ENCODE measurements around the gene GMPR2.

The GMPR2 gene

DNA sequence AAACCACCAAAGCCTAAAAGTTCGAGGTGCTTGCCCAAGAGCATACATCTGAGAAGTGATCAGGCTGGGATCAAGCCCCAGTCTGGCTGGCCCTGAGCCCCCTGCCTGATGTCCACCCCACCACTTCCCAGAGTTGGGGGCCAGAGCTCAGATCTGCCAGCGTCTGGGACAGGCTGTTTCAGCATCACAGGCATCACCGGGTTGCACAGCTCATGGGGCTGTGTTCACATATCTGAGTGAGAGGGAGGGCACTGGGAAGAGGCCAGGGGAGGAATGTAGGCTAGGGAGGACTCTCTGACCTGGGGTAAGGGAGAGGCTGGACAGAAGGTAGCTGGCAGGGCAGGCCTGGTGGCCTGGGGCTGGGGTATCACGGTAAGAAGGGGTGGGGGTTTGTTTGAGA lies 24.2 kb downstream of the GMPR2 start:
- DNase-seq (ENCODE audit: insufficient read length, low spot score) (no peak), FAIRE-seq (no peak)
- TF ChIP-seq POLR2A (IDR thresholded peaks at IDR 0.05; ENCODE audit: low read depth, low read length), result no peak
- no peak for TF ChIP-seq SPI1 (IDR thresholded peaks at IDR 0.05; ENCODE audit: low read depth, low read length)
- TF ChIP-seq TAF1 (IDR thresholded peaks at IDR 0.05; ENCODE audit: low read depth, low read length), result no peak
- no peak for TF ChIP-seq POLR2AphosphoS5 (IDR thresholded peaks at IDR 0.05; ENCODE audit: low read depth, low read length)
- no peak for TF ChIP-seq PAX5 (IDR thresholded peaks at IDR 0.05; ENCODE audit: insufficient read depth, low read length, severe bottlenecking)

DNA sequence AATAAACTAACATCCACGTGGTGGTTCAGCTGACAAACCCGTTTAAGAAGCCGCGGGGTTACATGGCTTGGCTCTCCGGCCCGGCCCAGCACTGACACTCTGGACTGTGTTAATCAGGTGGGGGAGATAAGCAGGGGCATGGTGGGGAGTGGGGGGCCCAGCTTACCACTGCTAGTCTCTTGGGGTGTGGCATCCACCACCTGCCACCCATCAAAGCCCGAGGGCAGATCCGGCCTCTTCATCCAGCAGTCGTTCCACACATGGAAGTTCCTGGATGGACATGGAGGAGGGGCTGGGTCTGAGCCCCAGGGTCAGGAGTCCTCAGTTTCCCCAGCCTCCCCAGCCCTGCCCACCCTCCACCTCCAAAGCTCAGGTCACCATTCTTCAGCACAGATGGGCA lies 25.4 kb downstream of the GMPR2 start:
- DNase-seq (ENCODE audit: insufficient read length, low spot score) (no peak), FAIRE-seq (no peak)
- TF ChIP-seq PAX5 (IDR thresholded peaks at IDR 0.05; ENCODE audit: insufficient read depth, low read length, severe bottlenecking) (no peak), TAF1 (IDR thresholded peaks at IDR 0.05; ENCODE audit: low read depth, low read length) (no peak), POU2F2 (IDR thresholded peaks at IDR 0.05; ENCODE audit: low read depth, low read length) (no peak), POLR2AphosphoS5 (IDR thresholded peaks at IDR 0.05; ENCODE audit: low read depth, low read length) (no peak), POLR2A (IDR thresholded peaks at IDR 0.05; ENCODE audit: low read depth, low read length) (no peak), SPI1 (IDR thresholded peaks at IDR 0.05; ENCODE audit: low read depth, low read length) (no peak)

DNA sequence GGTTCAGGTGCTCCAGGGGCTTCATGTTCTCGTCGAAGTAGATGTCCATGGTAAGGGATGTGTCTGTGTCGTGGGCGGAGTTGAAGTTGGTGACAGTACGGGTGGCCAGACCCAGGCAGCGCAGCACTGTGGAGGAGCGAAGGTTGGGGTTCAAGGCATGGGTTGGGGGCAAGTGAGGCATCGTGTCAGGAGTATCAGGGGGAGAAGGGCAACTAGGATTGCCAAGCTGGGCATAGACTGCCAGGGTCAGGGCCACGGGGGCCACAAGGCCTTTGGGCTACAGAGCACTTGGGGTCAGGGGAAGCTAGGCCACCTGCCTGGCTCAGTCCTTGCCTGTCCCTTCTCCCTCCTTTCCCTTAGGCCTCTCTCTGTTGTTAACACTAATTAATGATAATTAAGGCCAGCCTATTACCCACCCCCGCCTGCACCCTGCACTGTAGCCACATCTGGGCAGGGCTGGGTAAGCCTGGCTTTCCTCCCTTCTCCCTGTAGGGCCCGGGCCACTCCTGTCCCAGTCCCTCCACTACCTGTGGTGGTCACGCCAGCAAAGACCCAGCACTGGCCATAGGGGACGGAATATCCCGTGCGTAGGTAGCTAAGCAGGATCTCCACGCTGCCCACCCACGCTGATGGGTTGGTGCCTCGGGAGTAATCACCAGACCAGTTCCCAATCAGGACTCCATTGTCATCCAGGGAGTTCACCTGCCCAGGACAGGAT lies 26.0 kb downstream of the GMPR2 start:
- FAIRE-seq, result no peak
- no peak for DNase-seq (ENCODE audit: insufficient read length, low spot score)
- TF ChIP-seq POLR2A (IDR thresholded peaks at IDR 0.05; ENCODE audit: low read depth, low read length), result no peak

DNA sequence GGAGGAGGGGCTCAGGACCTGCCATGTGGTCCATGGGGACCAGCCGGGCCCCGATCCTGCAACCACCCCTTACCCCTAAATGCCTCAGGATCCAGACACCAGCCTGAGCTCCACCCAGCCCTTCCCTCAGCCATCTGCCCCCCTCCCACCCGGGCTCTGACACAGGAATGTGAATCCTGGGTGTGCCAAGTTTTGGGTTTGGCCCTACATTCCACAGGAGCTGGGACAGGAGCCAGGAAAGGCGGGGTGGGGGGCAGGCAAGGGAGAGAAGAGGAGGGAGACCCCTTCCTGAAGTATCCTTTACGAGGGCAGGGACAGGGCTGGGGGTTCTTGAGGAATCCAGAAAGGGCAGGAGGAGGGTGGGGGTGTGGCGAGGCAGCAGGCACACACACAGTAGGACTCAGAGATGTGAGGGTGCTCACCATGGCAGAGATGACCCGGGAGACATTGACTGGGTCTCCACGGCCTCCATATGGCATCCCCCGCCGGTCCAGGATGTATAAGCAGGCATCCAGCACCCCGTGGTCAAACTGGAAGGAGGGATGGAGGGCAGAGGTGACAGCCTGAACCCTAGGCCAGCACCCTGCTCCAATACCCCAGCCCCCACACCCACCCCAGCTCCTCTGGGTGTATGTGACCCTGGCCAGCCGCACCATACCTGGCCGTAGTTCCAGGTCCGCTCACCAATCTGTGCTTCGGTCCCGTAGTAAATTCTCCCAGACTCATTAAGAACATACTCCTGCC lies 26.7 kb downstream of the GMPR2 start:
- DNase-seq (ENCODE audit: insufficient read length, low spot score) (no peak), FAIRE-seq (no peak)
- TF ChIP-seq POU2F2 (IDR thresholded peaks at IDR 0.05; ENCODE audit: low read depth, low read length) (no peak), TAF1 (IDR thresholded peaks at IDR 0.05; ENCODE audit: low read depth, low read length) (no peak), PAX5 (IDR thresholded peaks at IDR 0.05; ENCODE audit: insufficient read depth, low read length, severe bottlenecking) (no peak), POLR2A (IDR thresholded peaks at IDR 0.05; ENCODE audit: low read depth, low read length) (no peak), POLR2AphosphoS5 (IDR thresholded peaks at IDR 0.05; ENCODE audit: low read depth, low read length) (no peak), SPI1 (IDR thresholded peaks at IDR 0.05; ENCODE audit: low read depth, low read length) (no peak)

DNA sequence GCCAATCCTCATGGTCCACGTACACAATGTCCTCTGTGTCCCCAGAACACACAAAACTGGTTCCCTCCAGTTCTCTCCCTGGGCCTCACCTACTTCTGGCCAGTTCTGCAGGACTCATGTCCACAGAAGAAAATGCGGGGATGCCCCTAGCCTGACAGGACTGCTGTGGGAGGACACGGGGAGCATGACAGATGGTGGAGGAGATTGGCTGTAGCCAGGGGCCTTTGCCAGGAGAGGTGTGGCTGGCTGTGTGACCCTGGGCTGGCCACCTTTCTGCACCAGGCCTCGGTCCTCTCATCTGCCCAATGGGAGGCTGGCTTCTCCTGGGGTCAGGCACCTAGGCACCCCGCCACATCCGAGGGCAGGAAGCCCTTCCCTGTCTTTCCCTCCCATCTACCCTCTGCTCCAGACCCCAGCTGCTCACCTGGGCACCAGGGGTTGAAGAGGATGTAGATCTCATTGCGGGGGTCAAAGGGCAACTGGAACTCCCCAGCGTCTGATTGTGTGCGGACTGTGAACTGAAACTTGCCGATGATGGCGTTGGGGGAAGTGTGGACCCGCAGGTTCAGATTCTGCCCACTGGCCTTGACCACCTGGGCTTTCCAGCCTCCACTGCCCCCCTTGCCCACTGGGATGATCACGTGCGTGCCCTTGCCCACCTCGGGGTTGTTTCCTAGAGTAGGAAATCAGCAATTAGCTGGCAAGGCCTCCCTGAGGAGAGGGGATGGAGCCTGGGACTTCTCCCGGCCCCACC lies 27.5 kb downstream of the GMPR2 start:
- TF ChIP-seq PAX5 (IDR thresholded peaks at IDR 0.05; ENCODE audit: insufficient read depth, low read length, severe bottlenecking) (no peak), TAF1 (IDR thresholded peaks at IDR 0.05; ENCODE audit: low read depth, low read length) (no peak), SPI1 (IDR thresholded peaks at IDR 0.05; ENCODE audit: low read depth, low read length) (no peak), POLR2AphosphoS5 (IDR thresholded peaks at IDR 0.05; ENCODE audit: low read depth, low read length) (no peak), POLR2A (IDR thresholded peaks at IDR 0.05; ENCODE audit: low read depth, low read length) (no peak), POU2F2 (IDR thresholded peaks at IDR 0.05; ENCODE audit: low read depth, low read length) (no peak)
- DNase-seq (ENCODE audit: insufficient read length, low spot score), result no peak
- FAIRE-seq, result no peak

DNA sequence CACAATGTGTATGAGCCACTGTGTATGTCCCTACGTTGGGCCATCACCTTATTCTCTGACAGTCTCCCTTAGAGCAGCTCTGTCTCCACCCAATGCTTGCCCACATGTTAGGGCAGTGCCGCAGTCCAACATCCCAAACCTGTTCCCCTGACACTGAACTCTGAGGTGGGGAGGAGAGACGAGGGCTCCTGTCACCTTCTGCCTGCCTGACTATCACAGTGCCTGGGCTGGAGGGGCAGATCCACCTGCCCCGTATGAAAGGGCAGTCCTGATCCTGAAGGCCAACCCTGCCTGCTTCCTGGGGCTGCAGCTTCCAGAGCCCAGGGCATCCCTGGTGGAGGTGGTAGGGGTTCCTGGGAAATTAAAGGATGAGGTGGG lies 28.0 kb downstream of the GMPR2 start:
- FAIRE-seq, result no peak
- DNase-seq (ENCODE audit: insufficient read length, low spot score), result no peak
- TF ChIP-seq TAF1 (IDR thresholded peaks at IDR 0.05; ENCODE audit: low read depth, low read length) (no peak), SPI1 (IDR thresholded peaks at IDR 0.05; ENCODE audit: low read depth, low read length) (no peak), POU2F2 (IDR thresholded peaks at IDR 0.05; ENCODE audit: low read depth, low read length) (no peak), POLR2A (IDR thresholded peaks at IDR 0.05; ENCODE audit: low read depth, low read length) (no peak), PAX5 (IDR thresholded peaks at IDR 0.05; ENCODE audit: insufficient read depth, low read length, severe bottlenecking) (no peak)

DNA sequence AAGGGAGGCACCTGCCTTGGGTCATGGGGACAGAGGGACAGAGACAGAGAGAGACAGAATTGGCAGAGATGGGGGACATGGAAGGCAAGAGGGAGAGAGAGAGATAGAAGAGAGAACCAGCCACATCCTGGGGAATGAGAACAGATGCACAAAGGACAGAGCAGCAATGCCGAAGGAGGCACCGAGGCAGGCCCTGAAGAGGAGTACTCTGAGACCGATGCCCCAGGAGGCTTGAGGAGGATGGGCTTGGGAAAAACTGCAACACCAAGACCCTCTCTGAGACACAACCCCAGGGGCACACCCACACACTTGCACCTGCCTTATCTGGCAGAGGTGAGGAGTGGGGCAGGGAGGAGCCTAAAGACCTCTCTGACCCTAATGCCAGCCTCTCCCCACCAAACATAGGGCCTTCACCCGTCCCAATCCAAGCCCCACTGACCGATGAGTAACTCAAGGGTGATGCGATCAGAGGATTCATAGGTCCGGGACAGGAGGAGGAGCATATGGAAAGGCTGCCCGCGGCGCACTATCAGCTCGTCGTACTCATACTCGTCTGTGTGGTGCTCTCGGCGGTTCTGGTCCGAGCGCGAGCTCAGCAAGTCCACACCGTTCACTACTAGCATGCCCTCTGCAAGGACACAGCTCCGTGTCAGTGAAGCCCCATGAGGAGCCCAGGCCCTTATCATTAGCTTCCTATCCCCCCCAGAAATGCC lies 28.7 kb downstream of the GMPR2 start:
- no peak for DNase-seq (ENCODE audit: insufficient read length, low spot score)
- TF ChIP-seq PAX5 (IDR thresholded peaks at IDR 0.05; ENCODE audit: insufficient read depth, low read length, severe bottlenecking), result no peak
- TF ChIP-seq TAF1 (IDR thresholded peaks at IDR 0.05; ENCODE audit: low read depth, low read length), result no peak
- TF ChIP-seq POLR2A (IDR thresholded peaks at IDR 0.05; ENCODE audit: low read depth, low read length), result no peak
- TF ChIP-seq POLR2AphosphoS5 (IDR thresholded peaks at IDR 0.05; ENCODE audit: low read depth, low read length), result no peak
- TF ChIP-seq SPI1 (IDR thresholded peaks at IDR 0.05; ENCODE audit: low read depth, low read length), result no peak
- no peak for TF ChIP-seq POU2F2 (IDR thresholded peaks at IDR 0.05; ENCODE audit: low read depth, low read length)
- no peak for FAIRE-seq

DNA sequence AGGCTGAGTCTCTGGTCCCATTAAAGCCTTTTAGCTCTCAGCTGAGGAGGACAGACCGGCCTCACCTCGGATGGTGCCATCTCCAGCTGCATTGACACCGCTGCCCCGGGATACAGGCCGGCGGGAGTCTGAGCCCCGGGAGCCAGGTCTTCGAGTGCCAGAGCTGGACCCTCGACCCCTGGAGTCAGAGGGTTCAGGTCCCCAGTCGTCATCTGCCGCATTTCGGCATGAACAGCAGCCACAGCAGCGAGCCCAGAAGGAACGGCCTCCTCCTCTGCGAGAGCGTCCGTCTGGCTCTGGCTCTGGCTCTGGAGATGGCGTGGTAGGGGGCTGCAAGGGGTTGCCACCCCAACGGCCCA lies 29.2 kb downstream of the GMPR2 start:
- no peak for TF ChIP-seq PAX5 (IDR thresholded peaks at IDR 0.05; ENCODE audit: insufficient read depth, low read length, severe bottlenecking)
- no peak for TF ChIP-seq TAF1 (IDR thresholded peaks at IDR 0.05; ENCODE audit: low read depth, low read length)
- no peak for TF ChIP-seq POLR2A (IDR thresholded peaks at IDR 0.05; ENCODE audit: low read depth, low read length)
- no peak for TF ChIP-seq SPI1 (IDR thresholded peaks at IDR 0.05; ENCODE audit: low read depth, low read length)
- no peak for TF ChIP-seq POU2F2 (IDR thresholded peaks at IDR 0.05; ENCODE audit: low read depth, low read length)
- no peak for TF ChIP-seq POLR2AphosphoS5 (IDR thresholded peaks at IDR 0.05; ENCODE audit: low read depth, low read length)
- no peak for FAIRE-seq
- DNase-seq (ENCODE audit: insufficient read length, low spot score), result no peak

Measured in GM12891 (cell line).